Testis (tissue), 3 donors: Measurements from ENCODE around the gene PAFAH2. TPM values are rescaled to one million over a fixed set of nuclear protein-coding genes. Genes with fewer than 3 reads are reported as not detected.

Experiments used
- DNase-seq: peaks from one replicate; pipeline ENCODE4 v3.0.0-alpha.2; 2019
- H3K27ac ChIP-seq, 2 donors: fragments of 200-600 bp; sonication (generic); one replicate each; pipeline ENCODE4 v1.5.1; 2019
- H3K27me3 ChIP-seq: fragments of 200-600 bp; sonication (generic); one replicate; pipeline ENCODE4 v1.5.1; 2019
- H3K36me3 ChIP-seq: fragments of 200-600 bp; sonication (generic); one replicate; pipeline ENCODE4 v1.5.1; 2017; ENCODE audit warnings: low read depth; ENCODE audit errors: missing control alignments
- H3K4me1 ChIP-seq: fragments of 200-600 bp; sonication (generic); one replicate; pipeline ENCODE4 v1.5.1; 2019
- H3K4me3 ChIP-seq, 2 donors: fragments of 200-600 bp; sonication (generic); one replicate each; pipeline ENCODE4 v1.5.1; 2017 to 2019
- H3K9me3 ChIP-seq: fragments of 200-600 bp; sonication (generic); one replicate; pipeline ENCODE4 v1.5.1; 2017
- POLR2A ChIP-seq: fragments of 450-650 bp; IDR thresholded peaks from one replicate; pipeline ENCODE4 v1.6.1; 2017; ENCODE audit warnings: antibody characterized with exemption, mild to moderate bottlenecking, moderate library complexity
- WGBS, 2 donors: methylation state at CpG; one replicate each; pipeline ENCODE4 v1.1.5; 2018; 5-methylcytosine and 5-hydroxymethylcytosine counted together
- intact Hi-C: fragments of 100-400 bp; cut with DNase I; formaldehyde crosslinking; loops from one replicate; pipeline ENCODE4 v1.15.1; 2023; ENCODE audit warnings: low total_unique reads
- polyA plus RNA-seq: library from polyadenylated mRNA; stranded (reverse); fragments of 350-450 nt; fragmentation: Illumina TruSeq; extraction: RNeasy Lipid Tissue Mini Kit (QIAGEN cat#74804); gene quantifications from one replicate; pipeline ENCODE4 v1.2.3, GENCODE V29; 2014; ENCODE audit warnings: low read depth, low replicate concordance; ENCODE audit not compliant: insufficient read depth
- total RNA-seq, 2 donors: library from RNA; depleted of rRNA; stranded (reverse); fragments of >200 nt; gene quantifications; one replicate each; pipeline ENCODE4 v1.2.3, GENCODE V29; 2016
- TF ChIP-seq, protein P1 (sequence below), 3 experiments: fragments of 450-650 bp in 2 of 3; fragments of 200-600 bp in 1 of 3; sonication (generic) in 1 of 3; IDR thresholded peaks; one replicate each; pipeline ENCODE4 v1.5.1; 2016 to 2019; ENCODE audit warnings: antibody characterized with exemption in 3 of 3, mild to moderate bottlenecking in 2 of 3, moderate library complexity in 1 of 3

PAFAH2 gene
- total and polyA plus RNA-seq, 3 donors from 2014 or later: 14.5 to 24.1 (median 18.9) TPM

DNA sequence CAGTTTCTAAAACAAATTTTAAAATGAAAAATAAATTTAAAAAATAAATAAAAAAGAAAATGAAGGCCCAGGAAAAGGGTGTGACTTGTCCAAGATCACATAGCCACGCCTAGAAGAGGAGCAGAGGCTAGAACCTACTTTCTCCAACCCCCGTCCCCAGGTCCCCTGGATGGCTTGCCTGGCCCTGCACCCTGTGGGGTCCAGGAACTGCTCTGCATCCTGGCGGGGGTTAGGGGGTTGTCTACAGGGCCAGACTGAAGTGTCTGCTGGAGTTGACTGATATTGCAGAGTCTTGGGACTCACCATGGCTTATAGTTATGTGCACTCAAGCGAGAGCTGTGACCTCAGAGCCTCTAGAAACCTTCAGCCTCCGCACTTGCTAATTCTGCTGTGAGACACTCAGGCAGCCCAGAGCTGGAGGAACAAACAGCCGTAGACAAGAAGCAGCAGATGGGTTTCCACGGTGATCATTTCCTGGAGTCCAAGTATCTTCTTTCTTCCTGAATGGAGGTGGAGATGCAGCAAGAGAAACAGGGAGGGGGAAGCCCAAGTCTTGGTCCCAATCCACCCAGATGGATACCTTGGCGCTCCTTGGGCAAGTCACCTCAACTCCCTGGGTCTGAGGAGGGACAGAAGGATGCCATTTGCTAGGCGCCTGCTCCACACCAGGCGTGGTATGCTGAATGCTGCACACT is 18.5 kb upstream of the PAFAH2 start:
- peaks cover 39% of the 10 kb centered on the region for H3K4me1 ChIP-seq
- intact Hi-C loops: no loop called here
- H3K27ac ChIP-seq: no peak overlapping the region

DNA sequence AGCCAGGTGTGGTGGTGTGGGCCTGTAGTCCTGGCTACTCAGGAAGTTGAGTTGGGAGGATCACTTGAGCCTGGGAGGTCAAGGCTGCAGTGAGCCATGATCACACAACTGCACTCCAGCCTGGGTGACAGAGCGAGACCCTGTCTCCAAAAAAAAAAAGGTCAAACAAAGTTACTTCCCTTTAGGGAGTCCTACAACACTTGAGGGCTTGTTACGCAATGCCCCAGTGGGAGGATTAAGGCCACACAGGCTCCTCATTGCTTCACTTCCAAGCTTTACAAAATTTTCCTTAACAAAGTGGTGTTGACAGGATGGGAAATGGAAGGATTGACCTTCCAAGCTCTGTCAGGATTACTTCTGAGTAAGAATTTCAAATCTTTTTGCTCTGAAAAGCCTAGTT is 17.5 kb upstream of the PAFAH2 start:
- H3K4me3 ChIP-seq: no peak overlapping the region
- intact Hi-C loops: no loop called here
- H3K9me3 ChIP-seq: no peaks in the 10 kb centered on the region
- no peak overlapping the region for H3K27ac ChIP-seq
- 81 to 90% methylated on average over 2 of the region's 2 CpGs for WGBS, 2 donors
- no peaks in the 10 kb centered on the region for H3K27me3 ChIP-seq
- H3K36me3 ChIP-seq: no peaks in the 10 kb centered on the region
- TF ChIP-seq, protein P1, sequence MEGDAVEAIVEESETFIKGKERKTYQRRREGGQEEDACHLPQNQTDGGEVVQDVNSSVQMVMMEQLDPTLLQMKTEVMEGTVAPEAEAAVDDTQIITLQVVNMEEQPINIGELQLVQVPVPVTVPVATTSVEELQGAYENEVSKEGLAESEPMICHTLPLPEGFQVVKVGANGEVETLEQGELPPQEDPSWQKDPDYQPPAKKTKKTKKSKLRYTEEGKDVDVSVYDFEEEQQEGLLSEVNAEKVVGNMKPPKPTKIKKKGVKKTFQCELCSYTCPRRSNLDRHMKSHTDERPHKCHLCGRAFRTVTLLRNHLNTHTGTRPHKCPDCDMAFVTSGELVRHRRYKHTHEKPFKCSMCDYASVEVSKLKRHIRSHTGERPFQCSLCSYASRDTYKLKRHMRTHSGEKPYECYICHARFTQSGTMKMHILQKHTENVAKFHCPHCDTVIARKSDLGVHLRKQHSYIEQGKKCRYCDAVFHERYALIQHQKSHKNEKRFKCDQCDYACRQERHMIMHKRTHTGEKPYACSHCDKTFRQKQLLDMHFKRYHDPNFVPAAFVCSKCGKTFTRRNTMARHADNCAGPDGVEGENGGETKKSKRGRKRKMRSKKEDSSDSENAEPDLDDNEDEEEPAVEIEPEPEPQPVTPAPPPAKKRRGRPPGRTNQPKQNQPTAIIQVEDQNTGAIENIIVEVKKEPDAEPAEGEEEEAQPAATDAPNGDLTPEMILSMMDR (IDR thresholded peaks at IDR 0.05): no peak
- TF ChIP-seq POLR2A: no peak
- peaks cover 30% of the 10 kb centered on the region for H3K4me1 ChIP-seq
- no peak for DNase-seq

More for the DNA sequence above, 18.5 kb upstream of the PAFAH2 start:
- no peak for DNase-seq
- Histone ChIP-seq H3K36me3 (no peaks in the 10 kb centered on the region), H3K4me3 (no peak overlapping the region), H3K27me3 (no peaks in the 10 kb centered on the region), H3K9me3 (no peaks in the 10 kb centered on the region)
- TF ChIP-seq, protein P1 (IDR thresholded peaks at IDR 0.05): no peak
- no peak for TF ChIP-seq POLR2A
- 75 to 85% methylated on average over 10 of the region's 10 CpGs for WGBS, 2 donors

DNA sequence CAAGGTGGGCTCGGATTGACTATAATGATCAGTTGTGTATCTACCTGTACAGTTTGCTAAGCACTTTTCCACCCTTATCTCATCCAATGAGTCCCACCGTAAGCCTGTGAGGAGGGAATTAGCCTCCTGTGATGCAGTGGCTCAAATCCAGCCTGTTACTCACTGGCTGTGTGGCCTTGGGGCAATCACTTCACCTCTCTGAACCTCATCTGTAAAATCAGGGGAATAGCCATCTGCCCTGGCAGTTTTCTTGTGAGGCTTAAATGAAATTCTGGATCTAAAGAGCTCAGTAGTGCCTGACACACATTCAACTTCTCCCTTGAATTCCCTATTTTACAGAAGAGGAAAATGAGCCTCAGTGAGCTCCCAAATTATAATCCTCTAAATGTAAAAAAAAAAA is 16.3 kb upstream of the PAFAH2 start:
- Histone ChIP-seq H3K4me1 (peaks cover 20% of the 10 kb centered on the region), H3K27me3 (no peaks in the 10 kb centered on the region), H3K27ac (no peak overlapping the region), H3K36me3 (no peaks in the 10 kb centered on the region), H3K4me3 (no peak overlapping the region), H3K9me3 (no peaks in the 10 kb centered on the region)
- no peak for DNase-seq
- 81 to 97% methylated on average over 2 of the region's 2 CpGs for WGBS, 2 donors
- intact Hi-C loops: no loop called here
- TF ChIP-seq, protein P1 (IDR thresholded peaks at IDR 0.05): no peak
- TF ChIP-seq POLR2A: no peak

DNA sequence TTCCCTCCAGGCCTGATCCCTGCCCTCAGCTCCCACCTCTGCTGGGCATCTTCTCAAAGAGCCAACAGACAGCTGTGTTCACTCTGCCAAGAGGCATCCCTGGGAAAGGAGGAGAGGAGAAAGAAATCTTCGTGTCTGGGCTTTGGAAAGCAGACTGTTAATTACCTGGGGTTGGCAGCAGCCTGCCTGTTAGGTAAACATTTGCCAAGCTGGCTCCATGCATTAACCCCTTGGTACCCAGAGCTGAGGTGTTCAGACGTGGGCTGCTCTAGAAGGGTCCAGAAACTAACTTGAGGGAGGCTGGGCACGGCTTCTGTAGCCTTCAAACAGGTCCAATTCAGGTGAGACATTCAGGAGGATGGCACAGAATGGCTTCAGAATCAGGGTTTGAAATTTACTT is 15.0 kb upstream of the PAFAH2 start:
- WGBS, 2 donors: 74 to 80% methylated on average over 3 of the region's 3 CpGs
- TF ChIP-seq POLR2A: no peak
- TF ChIP-seq, protein P1 (IDR thresholded peaks at IDR 0.05): no peak
- no peaks in the 10 kb centered on the region for H3K9me3 ChIP-seq
- H3K27ac ChIP-seq: no peak overlapping the region
- no peaks in the 10 kb centered on the region for H3K36me3 ChIP-seq
- DNase-seq: no peak
- intact Hi-C loops: no loop called here
- no peaks in the 10 kb centered on the region for H3K27me3 ChIP-seq
- peaks cover 12% of the 10 kb centered on the region for H3K4me1 ChIP-seq
- no peak overlapping the region for H3K4me3 ChIP-seq

DNA sequence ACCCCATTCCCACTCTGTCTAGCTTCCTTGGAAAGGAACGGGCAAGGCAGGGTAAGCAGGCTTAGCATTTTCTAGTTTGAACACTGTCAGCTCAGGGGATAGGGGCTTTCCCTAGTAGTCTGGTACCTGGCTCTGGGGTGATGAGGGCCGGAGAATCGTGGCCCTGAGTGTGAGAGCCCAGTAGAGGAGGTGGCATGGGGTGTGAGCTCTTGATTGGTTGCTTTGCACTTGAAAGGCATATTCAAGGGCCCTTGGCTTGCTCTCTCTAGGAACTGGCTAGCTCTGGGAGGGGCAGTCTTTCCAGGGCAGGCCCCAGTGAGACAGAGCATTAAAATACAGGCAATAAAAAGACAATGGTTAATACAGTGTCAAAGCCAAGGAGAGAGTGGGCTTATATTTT is 13.0 kb upstream of the PAFAH2 start:
- 72 to 83% methylated on average over 3 of the region's 3 CpGs for WGBS, 2 donors
- H3K9me3 ChIP-seq: no peaks in the 10 kb centered on the region
- no peak overlapping the region for H3K27ac ChIP-seq
- DNase-seq: no peak
- H3K36me3 ChIP-seq: no peaks in the 10 kb centered on the region
- TF ChIP-seq POLR2A: no peak
- TF ChIP-seq, protein P1 (IDR thresholded peaks at IDR 0.05): no peak
- no peak overlapping the region for H3K4me3 ChIP-seq
- no peaks in the 10 kb centered on the region for H3K27me3 ChIP-seq
- intact Hi-C loops: no loop called here
- H3K4me1 ChIP-seq: peaks cover 3% of the 10 kb centered on the region
